H1 (cell line): ENCODE data around the gene DAPK2. TPM values are rescaled to one million over a fixed set of nuclear protein-coding genes. Genes with fewer than 3 reads are reported as not detected.
A peak's percentile ranks its signal among the peaks of the same experiment; 100 is the strongest.

Source experiments
- CBX5 ChIP-seq: fragments of 300-800, 300-1000 bp; sonication (generic); IDR thresholded peaks from 2 replicates; pipeline ENCODE4 v1.7.1; 2016; ENCODE audit warnings: antibody characterized with exemption, low read length, low read depth
- CEBPB ChIP-seq: IDR thresholded peaks from 2 replicates; pipeline ENCODE4 v1.6.1; 2012; ENCODE audit warnings: low read depth, low read length
- GABPA ChIP-seq: IDR thresholded peaks from 2 replicates; pipeline ENCODE4 v1.6.1; 2011; ENCODE audit warnings: mild to moderate bottlenecking, low read length, moderate library complexity, borderline replicate concordance; ENCODE audit not compliant: insufficient read depth
- GTF2F1 ChIP-seq: IDR thresholded peaks from 2 replicates; pipeline ENCODE4 v1.6.1; 2012; ENCODE audit warnings: low read depth, low read length, improper control_type of control experiment, borderline replicate concordance
- HDAC2 ChIP-seq, 2 experiments: fragments of 300-600 bp in 1 of 2; sonication (generic) in 1 of 2; IDR thresholded peaks; 2 replicates each; pipeline ENCODE4 v1.6.1; 2011 to 2012; ENCODE audit warnings: low read depth in 2 of 2, low read length in 2 of 2, mild to moderate bottlenecking in 2 of 2, moderate library complexity in 2 of 2, borderline replicate concordance in 1 of 2, inconsistent platforms in 1 of 2
- HDAC6 ChIP-seq: IDR thresholded peaks from one replicate; pipeline ENCODE4 v1.7.1; 2012; ENCODE audit warnings: low read depth, mild to moderate bottlenecking, inconsistent platforms, low read length, moderate library complexity
- JUN ChIP-seq: IDR thresholded peaks from 2 replicates; pipeline ENCODE4 v1.6.1; 2011; ENCODE audit warnings: low read depth, mild to moderate bottlenecking, improper control_type of control experiment, low read length
- SIN3A ChIP-seq, 2 experiments: IDR thresholded peaks in 1 of 2; conservative IDR thresholded peaks in 1 of 2; 2 replicates each; pipeline ENCODE4 v1.6.1; 2011 to 2012; ENCODE audit warnings: low read length in 2 of 2, improper control_type of control experiment in 1 of 2, low read depth in 1 of 2, mild to moderate bottlenecking in 1 of 2
- SP2 ChIP-seq: IDR thresholded peaks from 2 replicates; pipeline ENCODE4 v1.6.1; 2012; ENCODE audit warnings: mild to moderate bottlenecking, low read length, inconsistent platforms
- TCF12 ChIP-seq: IDR thresholded peaks from 2 replicates; pipeline ENCODE4 v1.6.1; 2011; ENCODE audit warnings: low read depth, mild to moderate bottlenecking, low read length
- polyA plus RNA-seq, 7 experiments: library from polyadenylated mRNA; depleted of rRNA in 3 of 7; stranded (reverse) in 5 of 7; unstranded in 2 of 7; fragments of >200 nt in 5 of 7; fragments of 200-250 nt in 2 of 7; gene quantifications; 1 replicate in 5 of 7; 2 replicates in 1 of 7; 4 replicates in 1 of 7; pipeline versions ENCODE4 v1.2.1 to v1.2.3, GENCODE V29; 2011 to 2013; ENCODE audit warnings: missing spikeins in 2 of 7, mixed read lengths in 2 of 7
- total RNA-seq: library from RNA; stranded (reverse); fragmentation: NEBNext Ultra II Directional; extraction: Animal tissue kit (Norgen Biotek cat#: 25700); gene quantifications from 2 replicates; pipeline ENCODE4 v1.2.1, GENCODE V29; 2021
- TF ChIP-seq, protein P1 (sequence below): IDR thresholded peaks from 2 replicates; pipeline ENCODE4 v1.6.1; 2012; ENCODE audit warnings: low read length, inconsistent platforms
- TF ChIP-seq, protein P2 (sequence below), 3 experiments: IDR thresholded peaks; 1 replicate in 2 of 3; 2 replicates in 1 of 3; pipeline versions ENCODE4 v1.5.1 to v1.6.1; 2011; ENCODE audit warnings: low read length in 3 of 3, mild to moderate bottlenecking in 3 of 3, inconsistent platforms in 2 of 3, low read depth in 1 of 3, moderate library complexity in 1 of 3; ENCODE audit not compliant: insufficient read depth in 1 of 3; ENCODE audit errors: control extremely low read depth in 1 of 3

Gene DAPK2
- total and polyA plus RNA-seq, 2 of the 8 experiments (the other 6 are each of a cell fraction or from before 2014, with no cell fraction given): 1.8 to 2.9 TPM

DNA sequence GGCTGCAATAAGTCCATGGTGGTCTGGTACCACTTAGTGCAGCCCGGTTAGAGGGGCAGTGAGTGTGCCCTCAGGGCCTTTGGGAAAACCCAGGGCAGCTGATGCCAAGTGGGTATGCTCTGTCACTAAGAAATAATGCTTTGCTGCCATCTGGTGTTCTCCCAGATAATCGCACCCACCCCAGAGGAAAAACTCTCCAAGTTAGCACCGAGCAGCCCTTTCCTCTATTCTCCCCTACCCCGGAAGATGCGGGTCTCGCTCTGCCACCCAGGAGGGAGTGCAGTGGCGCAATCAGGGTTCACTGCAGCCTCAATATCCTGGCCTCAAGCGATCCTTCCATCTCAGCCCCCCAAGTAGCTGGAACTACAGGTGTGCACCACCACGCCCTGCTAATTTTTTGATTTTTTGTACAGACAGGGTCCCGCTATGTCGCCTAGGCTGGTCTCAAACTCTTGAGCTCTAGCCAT lies 21.3 kb upstream of the DAPK2 start (continued):
- TF ChIP-seq, protein P1, sequence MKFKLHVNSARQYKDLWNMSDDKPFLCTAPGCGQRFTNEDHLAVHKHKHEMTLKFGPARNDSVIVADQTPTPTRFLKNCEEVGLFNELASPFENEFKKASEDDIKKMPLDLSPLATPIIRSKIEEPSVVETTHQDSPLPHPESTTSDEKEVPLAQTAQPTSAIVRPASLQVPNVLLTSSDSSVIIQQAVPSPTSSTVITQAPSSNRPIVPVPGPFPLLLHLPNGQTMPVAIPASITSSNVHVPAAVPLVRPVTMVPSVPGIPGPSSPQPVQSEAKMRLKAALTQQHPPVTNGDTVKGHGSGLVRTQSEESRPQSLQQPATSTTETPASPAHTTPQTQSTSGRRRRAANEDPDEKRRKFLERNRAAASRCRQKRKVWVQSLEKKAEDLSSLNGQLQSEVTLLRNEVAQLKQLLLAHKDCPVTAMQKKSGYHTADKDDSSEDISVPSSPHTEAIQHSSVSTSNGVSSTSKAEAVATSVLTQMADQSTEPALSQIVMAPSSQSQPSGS: no peak
- TF ChIP-seq SIN3A (conservative IDR thresholded peaks at IDR 0.05 in 1 of 2, IDR thresholded peaks at IDR 0.05 in 1 of 2; ENCODE audit: low read depth in 1 of 2, low read length in 2 of 2): no peak
- no peak for TF ChIP-seq HDAC2 (IDR thresholded peaks at IDR 0.05; ENCODE audit: borderline replicate concordance in 1 of 2, low read depth in 2 of 2, low read length in 2 of 2)
- peak; percentile 88 for TF ChIP-seq CEBPB
- no peak for TF ChIP-seq JUN
- TF ChIP-seq GABPA: no peak
- TF ChIP-seq HDAC6: no peak
- no peak for TF ChIP-seq SP2
- no peak for TF ChIP-seq GTF2F1
- TF ChIP-seq, protein P2, sequence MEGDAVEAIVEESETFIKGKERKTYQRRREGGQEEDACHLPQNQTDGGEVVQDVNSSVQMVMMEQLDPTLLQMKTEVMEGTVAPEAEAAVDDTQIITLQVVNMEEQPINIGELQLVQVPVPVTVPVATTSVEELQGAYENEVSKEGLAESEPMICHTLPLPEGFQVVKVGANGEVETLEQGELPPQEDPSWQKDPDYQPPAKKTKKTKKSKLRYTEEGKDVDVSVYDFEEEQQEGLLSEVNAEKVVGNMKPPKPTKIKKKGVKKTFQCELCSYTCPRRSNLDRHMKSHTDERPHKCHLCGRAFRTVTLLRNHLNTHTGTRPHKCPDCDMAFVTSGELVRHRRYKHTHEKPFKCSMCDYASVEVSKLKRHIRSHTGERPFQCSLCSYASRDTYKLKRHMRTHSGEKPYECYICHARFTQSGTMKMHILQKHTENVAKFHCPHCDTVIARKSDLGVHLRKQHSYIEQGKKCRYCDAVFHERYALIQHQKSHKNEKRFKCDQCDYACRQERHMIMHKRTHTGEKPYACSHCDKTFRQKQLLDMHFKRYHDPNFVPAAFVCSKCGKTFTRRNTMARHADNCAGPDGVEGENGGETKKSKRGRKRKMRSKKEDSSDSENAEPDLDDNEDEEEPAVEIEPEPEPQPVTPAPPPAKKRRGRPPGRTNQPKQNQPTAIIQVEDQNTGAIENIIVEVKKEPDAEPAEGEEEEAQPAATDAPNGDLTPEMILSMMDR (IDR thresholded peaks at IDR 0.05; ENCODE audit: control extremely low read depth in 1 of 3, insufficient read depth in 1 of 3, low read depth in 1 of 3, low read length in 3 of 3): peak in 2 of 3 experiments; percentile 73 to 88; a peak in 3 of 4 replicates
- no peak for TF ChIP-seq CBX5
- no peak for TF ChIP-seq TCF12
- TF ChIP-seq, all 59 proteins: peak for 3
